ENCODE measurements around the gene PDIA5.

The PDIA5 gene

GRCh38 chr3:123044981-123045763 is 21.7 kb upstream of the PDIA5 start:
- DNase-seq = no peak

GRCh38 chr3:123046262-123047061 is 20.4 kb upstream of the PDIA5 start:
- no peak for DNase-seq

- no peak for DNase-seq
Measured at GRCh38 chr3:123047062-123047319, 19.8 kb upstream of the PDIA5 start.

GRCh38 chr3:123048480-123049237 is 18.2 kb upstream of the PDIA5 start:
- DNase-seq = peak; percentile 92

- no peak for DNase-seq
Measured at GRCh38 chr3:123050666-123051065, 16.2 kb upstream of the PDIA5 start.

- DNase-seq = peak; percentile 69
Measured at GRCh38 chr3:123053107-123053506, 13.7 kb upstream of the PDIA5 start.

GRCh38 chr3:123054109-123054778 is 12.6 kb upstream of the PDIA5 start:
- DNase-seq = peak; percentile 61

- peak; percentile 48 for DNase-seq
Measured at GRCh38 chr3:123054931-123055330, 11.9 kb upstream of the PDIA5 start.

- peak; percentile 51 for DNase-seq
Measured at GRCh38 chr3:123055352-123055751, 11.5 kb upstream of the PDIA5 start.

- no peak for DNase-seq
Measured at GRCh38 chr3:123058505-123058904, 8.3 kb upstream of the PDIA5 start.

- DNase-seq = no peak
Measured at GRCh38 chr3:123060054-123060453, 6.8 kb upstream of the PDIA5 start.

GRCh38 chr3:123061856-123062255 is 5.0 kb upstream of the PDIA5 start:
- DNase-seq = no peak

- DNase-seq = no peak
Measured at GRCh38 chr3:123063034-123063433, 3.8 kb upstream of the PDIA5 start.

GRCh38 chr3:123064506-123064905 is 2.3 kb upstream of the PDIA5 start:
- no peak for DNase-seq

- no peak for DNase-seq
Measured at GRCh38 chr3:123064914-123065313, 1.9 kb upstream of the PDIA5 start.

GRCh38 chr3:123066599-123066895 is 278 bp upstream of the PDIA5 start:
- no peak for DNase-seq

GRCh38 chr3:123067689-123068600 is 1.1 kb downstream of the PDIA5 start:
- DNase-seq = peak; percentile 89

GRCh38 chr3:123068601-123069381 is 2.0 kb downstream of the PDIA5 start:
- DNase-seq = peak; percentile 45

GRCh38 chr3:123070510-123070909 is 3.7 kb downstream of the PDIA5 start:
- peak; percentile 34 for DNase-seq

- DNase-seq = peak; percentile 91
Measured at GRCh38 chr3:123071146-123071545, 4.3 kb downstream of the PDIA5 start.

- DNase-seq = no peak
Measured at GRCh38 chr3:123071581-123071980, 4.8 kb downstream of the PDIA5 start.
